ENCODE measurements around the gene ANKLE2.
"Not testable (repeated sequence)": the region's sequence is repeated elsewhere in the genome, so short reads cannot be mapped to it uniquely, and the experiment has no call there.

ANKLE2 gene

GRCh38 chr12:132766380-132767085 lies 4.9 kb upstream of the ANKLE2 start:
- POLR2A ChIA-PET: interaction anchor here (0.6 kb wide), 1 partner anchor 50 kb away, joined by 3 read pairs; no protein-coding TSS in a partner anchor
- TF ChIP-seq CTCF (IDR thresholded peaks at IDR 0.05; ENCODE audit: insufficient read depth, low read length, missing control alignments): no peak
- CTCF ChIA-PET: interaction anchor here (1.3 to 2.6 kb wide), 2 partner anchors 11 to 23 kb away, joined by 3 to 18 read pairs; no protein-coding TSS in a partner anchor
- no peak for DNase-seq (ENCODE audit: low read depth, low spot score)
- no peak overlapping the region for H3K4me3 ChIP-seq (ENCODE audit: low read depth, low read length)

GRCh38 chr12:132765361-132765760 lies 3.7 kb upstream of the ANKLE2 start:
- no peak overlapping the region for H3K4me3 ChIP-seq (ENCODE audit: low read depth, low read length)
- POLR2A ChIA-PET: no interaction called here
- DNase-seq (ENCODE audit: low read depth, low spot score): no peak
- TF ChIP-seq CTCF (IDR thresholded peaks at IDR 0.05; ENCODE audit: insufficient read depth, low read length, missing control alignments): no peak
- CTCF ChIA-PET: interaction anchor here (0.6 to 1.1 kb wide), 2 partner anchors 9 to 25 kb away, joined by 3 to 5 read pairs; no protein-coding TSS in a partner anchor

DNA sequence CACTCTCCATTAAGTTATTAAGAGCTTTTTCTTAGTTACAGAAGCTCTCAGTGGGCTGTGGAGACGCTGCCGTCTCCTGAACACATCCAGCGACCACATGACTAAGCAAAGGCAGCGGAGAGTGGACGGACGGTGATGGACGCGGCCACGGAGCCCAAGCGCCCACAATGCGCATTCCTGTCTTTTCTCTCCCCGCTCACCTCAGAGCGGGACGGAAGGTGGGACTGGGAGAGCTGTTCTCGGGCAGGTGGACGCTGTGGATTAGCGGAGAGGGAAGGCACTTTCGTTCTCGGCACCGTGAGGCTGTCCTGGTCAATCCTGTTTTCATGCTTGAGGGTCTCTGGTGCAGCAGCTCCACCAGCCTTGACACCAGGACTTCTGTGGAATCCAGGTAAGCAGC lies 2.6 kb upstream of the ANKLE2 start:
- CTCF ChIA-PET: interaction anchor here (1.1 kb wide), 1 partner anchor 10 kb away, joined by 5 read pairs; no protein-coding TSS in a partner anchor
- TF ChIP-seq CTCF (IDR thresholded peaks at IDR 0.05; ENCODE audit: insufficient read depth, low read length, missing control alignments): no peak
- H3K4me3 ChIP-seq (ENCODE audit: low read depth, low read length): no peak overlapping the region
- POLR2A ChIA-PET: no interaction called here
- no peak for DNase-seq (ENCODE audit: low read depth, low spot score)

- CTCF ChIA-PET: interaction anchor here (1.0 kb wide), 1 partner anchor 11 kb away, joined by 4 read pairs; no protein-coding TSS in a partner anchor
These were observed 420 bp upstream of the ANKLE2 start for GRCh38 chr12:132761921-132762583.

DNA sequence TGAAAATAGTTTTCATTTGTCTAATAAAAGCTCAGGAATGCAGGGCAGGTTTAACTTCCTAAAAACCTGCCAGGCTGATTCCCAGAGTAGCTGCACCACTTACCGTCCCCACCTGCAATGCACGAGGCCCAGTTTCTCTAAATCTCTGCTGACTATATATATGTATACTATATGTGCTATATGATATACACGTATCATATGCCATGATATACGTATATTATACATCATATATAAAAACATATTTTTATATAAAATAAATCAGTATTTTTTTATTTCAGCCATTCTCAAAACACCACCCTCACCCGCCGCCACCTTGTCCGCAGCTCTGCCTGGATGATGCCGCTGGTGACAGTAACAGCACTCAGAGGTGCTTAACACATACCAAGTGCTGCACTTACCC lies 2.3 kb downstream of the ANKLE2 start:
- DNase-seq (ENCODE audit: low read depth, low spot score): no peak
- ChIA-PET CTCF (no interaction called here), POLR2A (interaction anchor here (0.6 kb wide), 1 partner anchor 23 kb away, joined by 3 read pairs; no protein-coding TSS in a partner anchor)
- peak overlapping the region; percentile 32 for H3K4me3 ChIP-seq (ENCODE audit: low read depth, low read length)
- TF ChIP-seq CTCF (IDR thresholded peaks at IDR 0.05; ENCODE audit: insufficient read depth, low read length, missing control alignments): no peak

More at GRCh38 chr12:132761921-132762583, 420 bp upstream of the ANKLE2 start:
- peak overlapping the region; percentile 83 for H3K4me3 ChIP-seq (ENCODE audit: low read depth, low read length)
- DNase-seq (ENCODE audit: low read depth, low spot score): peak; percentile 31
- TF ChIP-seq CTCF (IDR thresholded peaks at IDR 0.05; ENCODE audit: insufficient read depth, low read length, missing control alignments): peak; percentile 42
- POLR2A ChIA-PET: no interaction called here

DNA sequence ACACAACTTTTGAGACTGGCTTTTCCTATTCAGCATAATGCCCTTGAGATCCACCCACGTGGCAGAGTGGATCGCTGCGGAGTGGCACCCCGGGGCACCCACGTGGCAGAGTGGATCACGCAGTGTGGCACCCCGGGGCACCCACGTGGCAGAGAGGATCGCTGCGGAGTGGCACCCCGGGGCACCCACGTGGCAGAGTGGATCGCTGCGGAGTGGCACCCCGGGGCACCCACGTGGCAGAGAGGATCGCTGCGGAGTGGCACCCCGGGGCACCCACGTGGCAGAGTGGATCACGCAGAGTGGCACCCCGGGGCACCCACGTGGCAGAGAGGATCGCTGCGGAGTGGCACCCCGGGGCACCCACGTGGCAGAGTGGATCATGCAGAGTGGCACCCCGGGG lies 2.8 kb downstream of the ANKLE2 start:
- CTCF ChIA-PET; POLR2A ChIA-PET; H3K4me3 ChIP-seq (ENCODE audit: low read depth, low read length); DNase-seq (ENCODE audit: low read depth, low spot score): not testable (repeated sequence)
